ENCODE data around the gene PYGO1. TPM values are rescaled to one million over a fixed set of nuclear protein-coding genes. Genes with fewer than 3 reads are reported as not detected.

Gene PYGO1
- total RNA-seq, 1 donor from 2014 or later: 5.2 TPM

DNA sequence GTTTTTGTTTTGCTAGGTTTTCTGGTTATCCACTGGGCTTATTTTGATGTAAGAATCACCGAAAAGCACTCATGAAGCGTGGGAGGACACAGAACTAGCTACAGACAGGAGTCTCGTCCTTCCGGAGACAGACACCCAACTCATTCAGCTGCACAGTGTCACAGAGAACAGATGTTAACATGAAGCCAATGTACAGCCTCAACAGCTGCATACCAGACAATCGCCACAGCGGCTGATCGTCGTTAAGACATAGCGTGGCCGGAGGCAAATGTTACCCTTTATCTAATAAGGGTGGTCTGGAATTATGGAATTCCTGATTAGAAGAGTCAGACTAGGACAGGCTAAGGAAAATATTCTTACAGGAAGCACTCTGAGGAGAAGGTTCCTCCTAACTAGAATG lies 1.1 kb upstream of the PYGO1 start:
- no peak for DNase-seq
- no peaks in the 10 kb centered on the region for H3K9me3 ChIP-seq (replicated peaks)
- intact Hi-C loops (cut with micrococcal nuclease): no loop called here
- H3K4me3 ChIP-seq: peak overlapping the region; percentile 76
- peaks cover 21% of the 10 kb centered on the region for H3K4me1 ChIP-seq
- TF ChIP-seq CTCF (IDR thresholded peaks at IDR 0.05; ENCODE audit: borderline replicate concordance): no peak
- H3K36me3 ChIP-seq: no peaks in the 10 kb centered on the region
- H3K27ac ChIP-seq (replicated peaks): no peak overlapping the region
- H3K27me3 ChIP-seq (ENCODE audit: low read depth): peaks cover 33% of the 10 kb centered on the region

GRCh38 chr15:55588815-55589115 lies 620 bp upstream of the PYGO1 start:
- no peak for DNase-seq

DNA sequence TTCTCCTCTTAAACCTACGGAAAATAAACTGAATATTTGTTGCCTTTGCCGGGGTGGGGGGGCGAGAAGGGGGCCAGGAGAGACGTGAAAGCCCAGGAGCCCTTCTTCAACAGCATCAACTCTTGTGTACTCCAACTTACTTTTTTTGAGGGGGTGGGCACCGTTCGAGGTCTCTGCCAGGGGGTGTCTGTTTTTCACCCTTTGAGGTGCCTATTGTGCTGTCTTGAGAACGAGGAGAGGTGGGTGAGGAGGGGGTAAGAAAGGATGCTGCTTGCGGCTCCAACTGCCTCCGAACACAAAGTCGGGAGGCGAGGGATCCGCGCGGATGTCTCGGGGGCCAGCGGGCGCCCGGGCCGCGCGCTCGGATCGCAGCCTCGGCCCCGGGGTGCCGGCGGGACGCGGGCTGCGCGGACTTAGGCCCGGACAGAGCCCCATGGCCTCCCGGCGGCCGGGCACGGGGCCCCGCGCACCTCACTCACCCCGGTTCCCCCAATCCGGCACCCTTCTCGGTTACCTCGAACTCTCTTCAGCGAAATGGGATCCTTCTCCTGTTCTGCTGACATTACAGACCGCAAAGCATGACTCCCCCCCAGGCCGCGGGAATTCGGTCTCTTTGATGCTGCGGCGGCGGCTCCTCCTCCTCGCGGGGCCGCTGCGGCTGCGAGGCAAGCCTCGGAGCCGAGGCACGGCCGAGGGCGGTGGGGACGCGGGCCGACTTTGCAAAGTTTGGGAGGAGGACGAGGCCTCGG lies 650 bp downstream of the PYGO1 start:
- intact Hi-C loops (cut with micrococcal nuclease): no loop called here
- TF ChIP-seq CTCF (IDR thresholded peaks at IDR 0.05; ENCODE audit: borderline replicate concordance): no peak
- H3K4me1 ChIP-seq: peaks cover 21% of the 10 kb centered on the region
- no peaks in the 10 kb centered on the region for H3K36me3 ChIP-seq
- DNase-seq: peak; percentile 27
- H3K27me3 ChIP-seq (ENCODE audit: low read depth): peaks cover 39% of the 10 kb centered on the region
- H3K4me3 ChIP-seq: peak overlapping the region; percentile 76
- peak overlapping the region; percentile 74 for H3K27ac ChIP-seq (replicated peaks)
- H3K9me3 ChIP-seq (replicated peaks): no peaks in the 10 kb centered on the region

More at GRCh38 chr15:55588815-55589115, 620 bp upstream of the PYGO1 start:
- peaks cover 21% of the 10 kb centered on the region for H3K4me1 ChIP-seq
- peak overlapping the region; percentile 76 for H3K4me3 ChIP-seq
- TF ChIP-seq CTCF (IDR thresholded peaks at IDR 0.05; ENCODE audit: borderline replicate concordance): no peak
- intact Hi-C loops (cut with micrococcal nuclease): no loop called here
- peaks cover 34% of the 10 kb centered on the region for H3K27me3 ChIP-seq (ENCODE audit: low read depth)
- H3K36me3 ChIP-seq: no peaks in the 10 kb centered on the region
- no peaks in the 10 kb centered on the region for H3K9me3 ChIP-seq (replicated peaks)
- H3K27ac ChIP-seq (replicated peaks): peak overlapping the region; percentile 74

GRCh38 chr15:55586808-55587207 lies 1.3 kb downstream of the PYGO1 start:
- Histone ChIP-seq H3K4me1 (peaks cover 21% of the 10 kb centered on the region), H3K36me3 (no peaks in the 10 kb centered on the region), H3K27me3 (ENCODE audit: low read depth) (peaks cover 39% of the 10 kb centered on the region), H3K4me3 (peak overlapping the region; percentile 76), H3K27ac (replicated peaks) (no peak overlapping the region), H3K9me3 (replicated peaks) (no peaks in the 10 kb centered on the region)
- DNase-seq: no peak
- intact Hi-C loops (cut with micrococcal nuclease): no loop called here
- TF ChIP-seq CTCF (IDR thresholded peaks at IDR 0.05; ENCODE audit: borderline replicate concordance): no peak

DNA sequence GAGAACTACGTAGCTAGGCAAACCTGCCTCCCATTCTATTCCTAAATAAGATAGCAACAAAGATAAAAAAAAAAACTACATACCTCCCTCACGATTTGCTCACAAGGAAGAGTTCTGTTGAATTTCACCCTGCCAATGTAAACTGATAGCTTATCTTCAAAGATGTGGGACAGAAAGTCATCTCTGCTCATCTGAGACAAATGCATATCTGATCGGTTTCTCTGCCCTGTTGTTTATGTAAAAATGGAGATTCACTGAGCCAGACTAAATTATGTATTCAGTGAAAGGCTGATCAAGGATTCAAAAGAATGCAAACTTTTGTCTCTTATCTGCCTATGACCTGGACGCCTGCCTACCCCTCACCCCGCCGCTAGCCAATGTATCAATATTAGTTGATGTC lies 11.2 kb downstream of the PYGO1 start:
- Histone ChIP-seq H3K27me3 (ENCODE audit: low read depth) (no peaks in the 10 kb centered on the region), H3K9me3 (replicated peaks) (no peaks in the 10 kb centered on the region), H3K4me1 (no peaks in the 10 kb centered on the region), H3K36me3 (no peaks in the 10 kb centered on the region), H3K27ac (replicated peaks) (no peak overlapping the region), H3K4me3 (no peak overlapping the region)
- intact Hi-C loops (cut with micrococcal nuclease): no loop called here
- no peak for TF ChIP-seq CTCF (IDR thresholded peaks at IDR 0.05; ENCODE audit: borderline replicate concordance)
- DNase-seq: no peak
